ENCODE results near the gene CPS1.

Gene CPS1

GRCh38 chr2:210713122-210713521 lies 156.7 kb downstream of the CPS1 start:
- DNase-seq: no peak

GRCh38 chr2:210715560-210716082 lies 159.2 kb downstream of the CPS1 start:
- DNase-seq: no peak

- no peak for DNase-seq
Measured at GRCh38 chr2:210718503-210718902, 162.1 kb downstream of the CPS1 start.

GRCh38 chr2:210722092-210722491 lies 165.7 kb downstream of the CPS1 start:
- no peak for DNase-seq

- no peak for DNase-seq
Measured at GRCh38 chr2:210727549-210727948, 171.2 kb downstream of the CPS1 start.
